B cell (primary cell): ENCODE data around the gene NUP93. TPM values are rescaled to one million over a fixed set of nuclear protein-coding genes. Genes with fewer than 3 reads are reported as not detected.

ENCODE experiments used
- ATAC-seq: fragments of 200-7000 bp; cut with Tn5 transposase; one replicate; pipeline ENCODE4 v1.10.0; 2021; ENCODE audit warnings: low read depth, mild to moderate bottlenecking, moderate number of reproducible peaks, moderate library complexity
- CTCF ChIA-PET: fragments of 350-600 bp; sonication (Branson Sonifier 250); formaldehyde crosslinking; loops from one replicate; lab custom pipeline; 2021; ENCODE audit warnings: antibody characterized with exemption, inconsistent platforms; lab: Charles Lee
- POLR2A ChIA-PET: fragments of 350-600 bp; sonication (Branson Sonifier 250); formaldehyde crosslinking; loops from one replicate; lab custom pipeline; 2021; ENCODE audit warnings: antibody characterized with exemption; lab: Charles Lee
- DNase-seq: peaks from one replicate; pipeline ENCODE4 v3.0.0; 2013
- H2AFZ ChIP-seq: 2 replicates; pipeline ENCODE4 v1.6.1; 2012; ENCODE audit warnings: mild to moderate bottlenecking, low read depth, low read length; ENCODE audit not compliant: insufficient read depth, poor library complexity, severe bottlenecking
- H3K27ac ChIP-seq, 2 donors: 1 replicate in 1 of 2; 2 replicates in 1 of 2; pipeline ENCODE4 v1.5.1; 2012 to 2013; ENCODE audit warnings: low read length in 2 of 2, mild to moderate bottlenecking in 2 of 2, moderate library complexity in 1 of 2
- H3K27me3 ChIP-seq, 4 experiments: fragments of 200-600 bp in 1 of 4; sonication (generic) in 1 of 4; replicated peaks in 1 of 4; 1 replicate in 2 of 4; 2 replicates in 2 of 4; pipeline versions ENCODE4 v1.6.1 to v1.7.0; 2013 to 2016; ENCODE audit warnings: low read length in 3 of 4, mild to moderate bottlenecking in 2 of 4, mixed read lengths in 1 of 4, moderate library complexity in 1 of 4; ENCODE audit not compliant: insufficient read depth in 4 of 4, control insufficient read depth in 3 of 4; ENCODE audit errors: control extremely low read depth in 1 of 4
- H3K36me3 ChIP-seq, 2 experiments: replicated peaks in 1 of 2; 1 replicate in 1 of 2; 2 replicates in 1 of 2; pipeline versions ENCODE4 v1.6.1 to v1.7.1; 2013; ENCODE audit warnings: low read length in 1 of 2; ENCODE audit not compliant: insufficient read depth in 2 of 2, control insufficient read depth in 1 of 2; ENCODE audit errors: control extremely low read depth in 1 of 2, extremely low read depth in 1 of 2
- H3K4me1 ChIP-seq, 2 donors: fragments of 200-600 bp in 1 of 2; sonication (generic) in 1 of 2; 1 replicate in 1 of 2; 2 replicates in 1 of 2; pipeline versions ENCODE4 v1.5.1 to v1.6.1; 2013 to 2017; ENCODE audit warnings: low read length in 2 of 2; ENCODE audit not compliant: control insufficient read depth in 2 of 2, insufficient read depth in 2 of 2
- H3K4me2 ChIP-seq: replicated peaks from 2 replicates; pipeline ENCODE3; 2012; ENCODE audit warnings: mild to moderate bottlenecking, low read depth, low read length; ENCODE audit not compliant: poor library complexity, severe bottlenecking
- H3K4me3 ChIP-seq, 5 experiments: fragments of 200-600 bp in 1 of 5; sonication (generic) in 1 of 5; 1 replicate in 3 of 5; 2 replicates in 2 of 5; pipeline versions ENCODE4 v1.5.1 to v1.7.0; 2011 to 2016; ENCODE audit warnings: low read length in 4 of 5, mild to moderate bottlenecking in 4 of 5, low read depth in 2 of 5, control low read depth in 1 of 5, moderate library complexity in 1 of 5; ENCODE audit not compliant: insufficient read depth in 1 of 5; ENCODE audit errors: control extremely low read depth in 1 of 5, extremely low read depth in 1 of 5
- H3K79me2 ChIP-seq: fragments of 200-600 bp; sonication (generic); one replicate; pipeline ENCODE4 v1.6.0; 2016; ENCODE audit warnings: low read length; ENCODE audit not compliant: control insufficient read depth, insufficient read depth
- H3K9ac ChIP-seq: fragments of 200-600 bp; sonication (generic); 2 replicates; pipeline ENCODE4 v1.6.1; 2017; ENCODE audit warnings: mild to moderate bottlenecking, low read length, moderate library complexity
- H3K9me3 ChIP-seq, 3 donors: one replicate each; pipeline versions ENCODE4 v1.6.1 to v1.7.1; 2013; ENCODE audit warnings: low read length in 2 of 3; ENCODE audit not compliant: control insufficient read depth in 2 of 3, insufficient read depth in 1 of 3; ENCODE audit errors: control extremely low read depth in 1 of 3
- H4K20me1 ChIP-seq: 2 replicates; pipeline ENCODE4 v1.6.0; 2012; ENCODE audit warnings: mild to moderate bottlenecking, low read length; ENCODE audit not compliant: insufficient read depth, control insufficient read depth, poor library complexity, severe bottlenecking
- H3K27ac Mint-ChIP-seq: one replicate; pipeline ENCODE4 v1.8.0; 2021; ENCODE audit warnings: mixed read lengths
- H3K27me3 Mint-ChIP-seq: one replicate; pipeline ENCODE4 v1.8.0; 2021; ENCODE audit warnings: mixed read lengths
- H3K4me1 Mint-ChIP-seq: one replicate; pipeline ENCODE4 v1.8.0; 2021; ENCODE audit warnings: mixed read lengths
- H3K4me3 Mint-ChIP-seq: one replicate; pipeline ENCODE4 v1.8.0; 2021; ENCODE audit warnings: mixed read lengths
- H3K9me3 Mint-ChIP-seq: one replicate; pipeline ENCODE4 v1.8.0; 2022; ENCODE audit warnings: mixed read lengths; ENCODE audit not compliant: insufficient read depth
- EZH2 ChIP-seq: IDR thresholded peaks from 2 replicates; pipeline ENCODE4 v1.6.1; 2012; ENCODE audit warnings: borderline replicate concordance, low read depth, mild to moderate bottlenecking, moderate library complexity, low read length; ENCODE audit not compliant: insufficient read depth, poor library complexity, severe bottlenecking
- WGBS: methylation state at CpG from one replicate; pipeline ENCODE4 v1.1.5; 2013; ENCODE audit warnings: missing lambda C conversion rate; ENCODE audit not compliant: insufficient coverage; 5-methylcytosine and 5-hydroxymethylcytosine counted together
- intact Hi-C: fragments of 100-400 bp; cut with micrococcal nuclease; formaldehyde crosslinking; loops from one replicate; pipeline ENCODE4 v1.10.0; 2022
- polyA plus RNA-seq: library from polyadenylated mRNA; depleted of rRNA; stranded (reverse); fragments of >200 nt; gene quantifications from 2 replicates; pipeline ENCODE4 v1.2.3, GENCODE V29; 2012
- total RNA-seq, 2 donors: library from RNA; stranded (reverse); fragments of 120-200 nt in 1 of 2; gene quantifications; 1 replicate in 1 of 2; 2 replicates in 1 of 2; pipeline versions ENCODE4 v1.2.3 to v1.2.4, GENCODE V29; 2013 to 2022
- TF ChIP-seq, protein P1 (sequence below): fragments of 200-600 bp; IDR thresholded peaks from one replicate; pipeline ENCODE4 v1.8.0; 2022; ENCODE audit warnings: antibody characterized with exemption, mild to moderate bottlenecking

Gene NUP93
- total and polyA plus RNA-seq, 2 donors (not counting 1 experiment from before 2014, with no cell fraction given): 23.6 to 64.6 TPM

DNA sequence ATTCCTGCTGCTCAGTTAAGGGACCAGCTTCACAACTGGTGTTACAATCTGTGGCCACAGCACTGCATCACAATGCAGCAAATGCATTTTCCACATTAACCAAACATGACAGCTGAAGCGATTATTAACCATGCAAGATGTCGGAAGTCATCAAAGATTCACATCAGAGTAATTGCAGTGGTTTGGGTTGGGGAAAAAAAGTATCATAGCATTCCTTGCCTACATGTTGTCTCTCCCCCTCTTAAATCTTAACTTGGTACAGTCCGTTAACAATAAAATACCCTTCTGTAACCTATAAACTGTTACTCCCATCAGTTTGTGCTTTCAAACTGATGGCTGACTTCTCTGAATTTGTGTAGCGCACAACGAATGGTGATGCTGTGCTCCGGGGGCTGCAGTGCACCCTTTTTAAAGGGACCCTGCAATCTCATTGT lies 51.6 kb downstream of the NUP93 start:
- Mint-ChIP-seq H3K9me3 (no peaks in the 10 kb centered on the region), H3K4me1 (no peaks in the 10 kb centered on the region), H3K27me3 (no peaks in the 10 kb centered on the region), H3K27ac (no peak overlapping the region), H3K4me3 (no peak overlapping the region)
- Histone ChIP-seq H3K9ac (no peak overlapping the region), H3K27me3 (no peaks in the 10 kb centered on the region), H3K4me2 (no peak overlapping the region), H3K4me1 (no peaks in the 10 kb centered on the region), H3K36me3 (peaks cover 0 to 2% of the 10 kb centered on the region in 2 experiments), H3K9me3 (no peaks in the 10 kb centered on the region), H3K27ac (no peak overlapping the region), H3K4me3 (no peak overlapping the region), H2AFZ (no peak overlapping the region), H3K79me2 (peaks cover 4% of the 10 kb centered on the region), H4K20me1 (no peaks in the 10 kb centered on the region)
- POLR2A ChIA-PET: no interaction called here
- no peak for ATAC-seq
- CTCF ChIA-PET: no interaction called here
- 97% methylated on average over 4 of the region's 6 CpGs for WGBS
- TF ChIP-seq, protein P1, sequence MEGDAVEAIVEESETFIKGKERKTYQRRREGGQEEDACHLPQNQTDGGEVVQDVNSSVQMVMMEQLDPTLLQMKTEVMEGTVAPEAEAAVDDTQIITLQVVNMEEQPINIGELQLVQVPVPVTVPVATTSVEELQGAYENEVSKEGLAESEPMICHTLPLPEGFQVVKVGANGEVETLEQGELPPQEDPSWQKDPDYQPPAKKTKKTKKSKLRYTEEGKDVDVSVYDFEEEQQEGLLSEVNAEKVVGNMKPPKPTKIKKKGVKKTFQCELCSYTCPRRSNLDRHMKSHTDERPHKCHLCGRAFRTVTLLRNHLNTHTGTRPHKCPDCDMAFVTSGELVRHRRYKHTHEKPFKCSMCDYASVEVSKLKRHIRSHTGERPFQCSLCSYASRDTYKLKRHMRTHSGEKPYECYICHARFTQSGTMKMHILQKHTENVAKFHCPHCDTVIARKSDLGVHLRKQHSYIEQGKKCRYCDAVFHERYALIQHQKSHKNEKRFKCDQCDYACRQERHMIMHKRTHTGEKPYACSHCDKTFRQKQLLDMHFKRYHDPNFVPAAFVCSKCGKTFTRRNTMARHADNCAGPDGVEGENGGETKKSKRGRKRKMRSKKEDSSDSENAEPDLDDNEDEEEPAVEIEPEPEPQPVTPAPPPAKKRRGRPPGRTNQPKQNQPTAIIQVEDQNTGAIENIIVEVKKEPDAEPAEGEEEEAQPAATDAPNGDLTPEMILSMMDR: no peak
- no peak for DNase-seq
- intact Hi-C loops: no loop called here

DNA sequence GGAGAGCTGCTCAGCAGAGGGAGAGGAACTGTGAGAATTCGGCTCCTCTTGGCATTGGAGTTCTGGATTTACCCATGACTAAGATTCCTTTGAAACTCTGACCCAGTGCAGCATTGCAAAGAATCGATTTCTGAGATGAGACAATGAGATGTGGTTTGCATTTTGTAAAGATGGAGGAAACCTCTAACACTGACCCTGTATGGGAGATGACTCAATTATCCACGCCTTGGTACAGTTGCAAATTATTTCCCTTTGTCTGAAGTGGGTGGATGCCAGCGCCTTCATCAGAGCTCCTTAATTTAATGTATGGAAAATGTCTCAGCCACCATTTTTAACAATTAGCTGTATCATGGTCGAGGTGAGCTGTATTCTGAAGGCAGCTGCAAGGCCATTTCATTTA lies 53.4 kb downstream of the NUP93 start:
- POLR2A ChIA-PET: no interaction called here
- H3K27me3 Mint-ChIP-seq: no peaks in the 10 kb centered on the region
- Histone ChIP-seq H3K9me3 (no peaks in the 10 kb centered on the region), H3K4me1 (no peaks in the 10 kb centered on the region), H3K36me3 (peaks cover 0 to 2% of the 10 kb centered on the region in 2 experiments), H3K4me3 (no peak overlapping the region), H3K4me2 (no peak overlapping the region), H3K27me3 (no peaks in the 10 kb centered on the region), H3K79me2 (peaks cover 4% of the 10 kb centered on the region), H3K27ac (no peak overlapping the region), H4K20me1 (no peaks in the 10 kb centered on the region), H3K9ac (no peak overlapping the region), H2AFZ (no peak overlapping the region)
- DNase-seq: no peak
- TF ChIP-seq EZH2: no peak
- H3K27ac Mint-ChIP-seq: no peak overlapping the region
- H3K4me3 Mint-ChIP-seq: no peak overlapping the region
- no peaks in the 10 kb centered on the region for H3K9me3 Mint-ChIP-seq
- intact Hi-C loops: no loop called here
- ATAC-seq: no peak
- CTCF ChIA-PET: interaction anchor here (0.9 to 1.2 kb wide), 2 partner anchors 10 to 17 kb away, joined by 3 to 4 read pairs; no protein-coding TSS in a partner anchor
- no CpG with 5 or more reads among the region's 5 CpGs for WGBS
- no peaks in the 10 kb centered on the region for H3K4me1 Mint-ChIP-seq
